RWPE2 (cell line): ENCODE data around the gene PDLIM1.

Experiments
- ATAC-seq: fragments of 200-7000 bp; cut with Tn5 transposase; 3 replicates; pipeline ENCODE4 v1.9.1; 2021; ENCODE audit warnings: low read depth
- DNase-seq: peaks from one replicate; pipeline ENCODE4 v3.0.0-alpha.2; 2020; ENCODE audit warnings: low spot score
- H3K27ac ChIP-seq: fragments of 450-650 bp; 2 replicates; pipeline ENCODE4 v1.5.1; 2017; ENCODE audit warnings: mild to moderate bottlenecking; ENCODE audit not compliant: poor library complexity, severe bottlenecking
- H3K27me3 ChIP-seq: fragments of 250-450 bp; sonication (Bioruptor Pico); 2 replicates; pipeline ENCODE4 v1.5.1; 2021; ENCODE audit warnings: mild to moderate bottlenecking, moderate library complexity; ENCODE audit not compliant: insufficient read depth, poor library complexity, severe bottlenecking
- H3K36me3 ChIP-seq: fragments of 250-450 bp; sonication (Bioruptor Pico); 2 replicates; pipeline ENCODE4 v1.5.1; 2020; ENCODE audit warnings: low read depth, mild to moderate bottlenecking, moderate library complexity
- H3K4me1 ChIP-seq: fragments of 250-450 bp; sonication (Bioruptor Pico); 2 replicates; pipeline ENCODE4 v1.5.1; 2021; ENCODE audit warnings: mild to moderate bottlenecking, moderate library complexity; ENCODE audit not compliant: insufficient read depth, poor library complexity, severe bottlenecking
- H3K4me3 ChIP-seq: fragments of 250-450 bp; sonication (Bioruptor Pico); 2 replicates; pipeline ENCODE4 v1.5.1; 2021; ENCODE audit warnings: mild to moderate bottlenecking, moderate library complexity; ENCODE audit not compliant: severe bottlenecking
- H3K9me3 ChIP-seq: fragments of 250-450 bp; sonication (Bioruptor Pico); 2 replicates; pipeline ENCODE4 v1.5.1; 2021; ENCODE audit warnings: mild to moderate bottlenecking, moderate library complexity; ENCODE audit not compliant: severe bottlenecking
- CTCF ChIP-seq: fragments of 450-650 bp; IDR thresholded peaks from one replicate; pipeline ENCODE4 v1.5.1; 2017; ENCODE audit warnings: mild to moderate bottlenecking, moderate library complexity; ENCODE audit not compliant: poor library complexity, severe bottlenecking

The PDLIM1 gene

GRCh38 chr10:95245425-95246055 is 45.3 kb downstream of the PDLIM1 start:
- Histone ChIP-seq H3K9me3 (no peaks in the 10 kb centered on the region), H3K4me1 (peaks cover 22% of the 10 kb centered on the region), H3K27ac (no peak overlapping the region), H3K27me3 (no peaks in the 10 kb centered on the region), H3K4me3 (no peak overlapping the region), H3K36me3 (peaks cover 85% of the 10 kb centered on the region)
- no peak for DNase-seq
- no peak for ATAC-seq
- TF ChIP-seq CTCF, result no peak

- peaks cover 96% of the 10 kb centered on the region for H3K36me3 ChIP-seq
- no peak for ATAC-seq
- peaks cover 22% of the 10 kb centered on the region for H3K4me1 ChIP-seq
- H3K9me3 ChIP-seq, result no peaks in the 10 kb centered on the region
- no peaks in the 10 kb centered on the region for H3K27me3 ChIP-seq
- H3K27ac ChIP-seq, result peak overlapping the region; percentile 17
- no peak overlapping the region for H3K4me3 ChIP-seq
- DNase-seq, result no peak
- no peak for TF ChIP-seq CTCF
Measured at GRCh38 chr10:95244152-95244551, 46.7 kb downstream of the PDLIM1 start.

- TF ChIP-seq CTCF, result peak; percentile 47
- no peak for ATAC-seq
Measured at GRCh38 chr10:95243318-95243617, 47.5 kb downstream of the PDLIM1 start.

GRCh38 chr10:95242581-95243317 is 48.1 kb downstream of the PDLIM1 start:
- ATAC-seq, result peak; percentile 35; the same call in 1 of the 3 replicates
- Histone ChIP-seq H3K27ac (peak overlapping the region; percentile 17), H3K36me3 (peaks cover 97% of the 10 kb centered on the region), H3K4me1 (peaks cover 12% of the 10 kb centered on the region), H3K27me3 (no peaks in the 10 kb centered on the region), H3K9me3 (no peaks in the 10 kb centered on the region), H3K4me3 (no peak overlapping the region)
- peak; percentile 77 for TF ChIP-seq CTCF
- no peak for DNase-seq

More at GRCh38 chr10:95243318-95243617, 47.5 kb downstream of the PDLIM1 start:
- H3K9me3 ChIP-seq, result no peaks in the 10 kb centered on the region
- peaks cover 17% of the 10 kb centered on the region for H3K4me1 ChIP-seq
- H3K4me3 ChIP-seq, result no peak overlapping the region
- no peaks in the 10 kb centered on the region for H3K27me3 ChIP-seq
- no peak for DNase-seq
- H3K36me3 ChIP-seq, result peaks cover 95% of the 10 kb centered on the region
- H3K27ac ChIP-seq, result peak overlapping the region; percentile 17

GRCh38 chr10:95241533-95241932 is 49.3 kb downstream of the PDLIM1 start:
- no peak for ATAC-seq
- DNase-seq, result no peak
- Histone ChIP-seq H3K27ac (no peak overlapping the region), H3K36me3 (peaks cover 97% of the 10 kb centered on the region), H3K27me3 (no peaks in the 10 kb centered on the region), H3K4me3 (no peak overlapping the region), H3K4me1 (peaks cover 7% of the 10 kb centered on the region), H3K9me3 (no peaks in the 10 kb centered on the region)
- no peak for TF ChIP-seq CTCF
